ENCODE measurements around the gene HBG1. TPM values are rescaled to one million over a fixed set of nuclear protein-coding genes. Genes with fewer than 3 reads are reported as not detected.

HBG1 gene
- polyA plus RNA-seq, 1 donor (not counting 4 experiments of a cell fraction or from before 2014, with no cell fraction given): 0.30 TPM

DNA sequence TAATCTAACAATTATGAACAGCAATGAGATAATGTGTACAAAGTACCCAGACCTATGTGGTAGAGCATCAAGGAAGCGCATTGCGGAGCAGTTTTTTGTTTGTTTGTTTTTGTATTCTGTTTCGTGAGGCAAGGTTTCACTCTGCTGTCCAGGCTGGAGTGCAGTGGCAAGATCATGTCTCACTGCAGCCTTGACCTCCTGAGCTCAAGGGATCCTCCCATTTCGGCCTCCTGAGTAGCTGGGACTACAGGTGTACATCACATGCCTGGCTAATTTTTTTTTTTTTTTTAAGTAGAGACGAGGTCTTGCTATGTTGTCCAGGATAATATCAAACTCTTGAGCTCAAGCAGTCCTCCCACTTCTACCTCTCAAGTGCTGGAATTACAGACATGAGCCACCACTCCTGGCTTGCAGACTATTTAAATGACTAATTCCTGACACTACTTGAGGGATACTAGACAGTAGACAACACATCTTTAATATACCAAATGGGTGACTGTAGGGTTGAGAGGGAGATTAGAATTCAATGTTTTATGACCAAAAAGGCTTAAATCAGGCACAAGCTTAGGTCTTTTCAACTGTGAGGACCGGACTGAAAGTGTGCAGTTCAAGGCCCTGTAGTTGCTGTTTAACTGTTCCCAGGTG, 39.4 kb upstream of the HBG1 start:
- Histone ChIP-seq H3K27ac (ENCODE audit: control insufficient read depth, insufficient read depth, low read length) (no peak overlapping the region), H3K79me2 (ENCODE audit: control insufficient read depth, insufficient read depth, low read length) (no peaks in the 10 kb centered on the region), H4K20me1 (ENCODE audit: control insufficient read depth, extremely low read depth, insufficient read depth, low read length) (no peaks in the 10 kb centered on the region), H3K4me2 (ENCODE audit: control insufficient read depth, extremely low read depth, insufficient read depth, low read depth, low read length) (no peak overlapping the region), H3K9me1 (ENCODE audit: control insufficient read depth, extremely low read depth, insufficient read depth, low read length) (no peaks in the 10 kb centered on the region), H3K36me3 (ENCODE audit: control insufficient read depth in 2 of 2, extremely low read depth in 1 of 2, insufficient read depth in 2 of 2, low read length in 2 of 2) (no peaks in the 10 kb centered on the region), H3K4me1 (ENCODE audit: control insufficient read depth, extremely low read depth, insufficient read depth, low read length) (peaks cover 20% of the 10 kb centered on the region), H3K4me3 (ENCODE audit: control insufficient read depth in 2 of 3, extremely low read depth in 1 of 3, insufficient read depth in 2 of 3, low read depth in 1 of 3, low read length in 3 of 3) (no peak overlapping the region), H3K9ac (ENCODE audit: control insufficient read depth, extremely low read depth, insufficient read depth, low read length) (no peak overlapping the region), H3K9me3 (ENCODE audit: control insufficient read depth, low read depth, low read length) (no peaks in the 10 kb centered on the region), H3K27me3 (ENCODE audit: control insufficient read depth, extremely low read depth, insufficient read depth, low read length) (no peaks in the 10 kb centered on the region), H2AFZ (ENCODE audit: control insufficient read depth, low read length) (peak overlapping the region; percentile 49)
- dilution Hi-C loops (cut with MboI; ENCODE audit: extremely low pct_ligation_motif_present, low sequenced_read_pairs): no loop called here
- FAIRE-seq (no peak), DNase-seq (ENCODE audit: low read depth, low spot score) (no peak)
- no peak for TF ChIP-seq EZH2 (IDR thresholded peaks at IDR 0.05; ENCODE audit: low read length)
- TF ChIP-seq, protein P1, sequence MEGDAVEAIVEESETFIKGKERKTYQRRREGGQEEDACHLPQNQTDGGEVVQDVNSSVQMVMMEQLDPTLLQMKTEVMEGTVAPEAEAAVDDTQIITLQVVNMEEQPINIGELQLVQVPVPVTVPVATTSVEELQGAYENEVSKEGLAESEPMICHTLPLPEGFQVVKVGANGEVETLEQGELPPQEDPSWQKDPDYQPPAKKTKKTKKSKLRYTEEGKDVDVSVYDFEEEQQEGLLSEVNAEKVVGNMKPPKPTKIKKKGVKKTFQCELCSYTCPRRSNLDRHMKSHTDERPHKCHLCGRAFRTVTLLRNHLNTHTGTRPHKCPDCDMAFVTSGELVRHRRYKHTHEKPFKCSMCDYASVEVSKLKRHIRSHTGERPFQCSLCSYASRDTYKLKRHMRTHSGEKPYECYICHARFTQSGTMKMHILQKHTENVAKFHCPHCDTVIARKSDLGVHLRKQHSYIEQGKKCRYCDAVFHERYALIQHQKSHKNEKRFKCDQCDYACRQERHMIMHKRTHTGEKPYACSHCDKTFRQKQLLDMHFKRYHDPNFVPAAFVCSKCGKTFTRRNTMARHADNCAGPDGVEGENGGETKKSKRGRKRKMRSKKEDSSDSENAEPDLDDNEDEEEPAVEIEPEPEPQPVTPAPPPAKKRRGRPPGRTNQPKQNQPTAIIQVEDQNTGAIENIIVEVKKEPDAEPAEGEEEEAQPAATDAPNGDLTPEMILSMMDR (optimal IDR thresholded peaks at IDR 0.05 in 1 of 3, IDR thresholded peaks at IDR 0.05 in 1 of 3, conservative IDR thresholded peaks at IDR 0.05 in 1 of 3; ENCODE audit: extremely low read depth in 1 of 3, insufficient read depth in 2 of 3, low read length in 3 of 3): no peak

DNA sequence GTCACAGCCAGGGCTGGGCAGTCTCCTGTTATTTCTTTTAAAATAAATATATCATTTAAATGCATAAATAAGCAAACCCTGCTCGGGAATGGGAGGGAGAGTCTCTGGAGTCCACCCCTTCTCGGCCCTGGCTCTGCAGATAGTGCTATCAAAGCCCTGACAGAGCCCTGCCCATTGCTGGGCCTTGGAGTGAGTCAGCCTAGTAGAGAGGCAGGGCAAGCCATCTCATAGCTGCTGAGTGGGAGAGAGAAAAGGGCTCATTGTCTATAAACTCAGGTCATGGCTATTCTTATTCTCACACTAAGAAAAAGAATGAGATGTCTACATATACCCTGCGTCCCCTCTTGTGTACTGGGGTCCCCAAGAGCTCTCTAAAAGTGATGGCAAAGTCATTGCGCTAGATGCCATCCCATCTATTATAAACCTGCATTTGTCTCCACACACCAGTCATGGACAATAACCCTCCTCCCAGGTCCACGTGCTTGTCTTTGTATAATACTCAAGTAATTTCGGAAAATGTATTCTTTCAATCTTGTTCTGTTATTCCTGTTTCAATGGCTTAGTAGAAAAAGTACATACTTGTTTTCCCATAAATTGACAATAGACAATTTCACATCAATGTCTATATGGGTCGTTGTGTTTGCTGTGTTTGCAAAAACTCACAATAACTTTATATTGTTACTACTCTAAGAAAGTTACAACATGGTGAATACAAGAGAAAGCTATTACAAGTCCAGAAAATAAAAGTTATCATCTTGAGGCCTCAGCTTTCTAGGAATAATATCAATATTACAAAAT, 38.6 kb upstream of the HBG1 start:
- H3K36me3 ChIP-seq (ENCODE audit: control insufficient read depth in 2 of 2, extremely low read depth in 1 of 2, insufficient read depth in 2 of 2, low read length in 2 of 2): no peaks in the 10 kb centered on the region
- H2AFZ ChIP-seq (ENCODE audit: control insufficient read depth, low read length): no peak overlapping the region
- no peak overlapping the region for H3K4me2 ChIP-seq (ENCODE audit: control insufficient read depth, extremely low read depth, insufficient read depth, low read depth, low read length)
- TF ChIP-seq, protein P1 (optimal IDR thresholded peaks at IDR 0.05 in 1 of 3, IDR thresholded peaks at IDR 0.05 in 1 of 3, conservative IDR thresholded peaks at IDR 0.05 in 1 of 3; ENCODE audit: extremely low read depth in 1 of 3, insufficient read depth in 2 of 3, low read length in 3 of 3): no peak
- TF ChIP-seq EZH2 (IDR thresholded peaks at IDR 0.05; ENCODE audit: low read length): no peak
- peaks cover 20% of the 10 kb centered on the region for H3K4me1 ChIP-seq (ENCODE audit: control insufficient read depth, extremely low read depth, insufficient read depth, low read length)
- no peaks in the 10 kb centered on the region for H3K27me3 ChIP-seq (ENCODE audit: control insufficient read depth, extremely low read depth, insufficient read depth, low read length)
- H3K9me3 ChIP-seq (ENCODE audit: control insufficient read depth, low read depth, low read length): no peaks in the 10 kb centered on the region
- H3K4me3 ChIP-seq (ENCODE audit: control insufficient read depth in 2 of 3, extremely low read depth in 1 of 3, insufficient read depth in 2 of 3, low read depth in 1 of 3, low read length in 3 of 3): no peak overlapping the region
- no peaks in the 10 kb centered on the region for H4K20me1 ChIP-seq (ENCODE audit: control insufficient read depth, extremely low read depth, insufficient read depth, low read length)
- DNase-seq (ENCODE audit: low read depth, low spot score): no peak
- dilution Hi-C loops (cut with MboI; ENCODE audit: extremely low pct_ligation_motif_present, low sequenced_read_pairs): no loop called here
- H3K9me1 ChIP-seq (ENCODE audit: control insufficient read depth, extremely low read depth, insufficient read depth, low read length): no peaks in the 10 kb centered on the region
- no peak for FAIRE-seq
- H3K27ac ChIP-seq (ENCODE audit: control insufficient read depth, insufficient read depth, low read length): no peak overlapping the region
- no peak overlapping the region for H3K9ac ChIP-seq (ENCODE audit: control insufficient read depth, extremely low read depth, insufficient read depth, low read length)
- no peaks in the 10 kb centered on the region for H3K79me2 ChIP-seq (ENCODE audit: control insufficient read depth, insufficient read depth, low read length)
